Osteoblast (primary cell): Measurements from ENCODE around the gene SART3. TPM values are rescaled to one million over a fixed set of nuclear protein-coding genes. Genes with fewer than 3 reads are reported as not detected.

ENCODE experiments used
- DNase-seq: peaks from one replicate; pipeline ENCODE4 v3.0.0; 2011; ENCODE audit warnings: low spot score, mixed read lengths; ENCODE audit not compliant: insufficient read length; ENCODE audit errors: missing footprints
- H2AFZ ChIP-seq: 2 replicates; pipeline ENCODE4 v1.6.0; 2011; ENCODE audit warnings: mild to moderate bottlenecking, low read length
- H3K27ac ChIP-seq: 2 replicates; pipeline ENCODE4 v1.5.1; 2011; ENCODE audit warnings: mild to moderate bottlenecking, low read depth, low read length, moderate library complexity
- H3K27me3 ChIP-seq: 2 replicates; pipeline ENCODE4 v1.6.0; 2012; ENCODE audit warnings: mild to moderate bottlenecking, control low read depth, inconsistent platforms, low read length, moderate library complexity; ENCODE audit not compliant: insufficient read depth
- H3K36me3 ChIP-seq: 2 replicates; pipeline ENCODE4 v1.5.1; 2011; ENCODE audit warnings: mild to moderate bottlenecking, low read length, control low read depth, moderate library complexity; ENCODE audit not compliant: insufficient read depth
- H3K4me1 ChIP-seq: 2 replicates; pipeline ENCODE4 v1.5.1; 2011; ENCODE audit warnings: mild to moderate bottlenecking, low read length, control low read depth, moderate library complexity; ENCODE audit not compliant: insufficient read depth
- H3K4me2 ChIP-seq: 2 replicates; pipeline ENCODE4 v1.6.0; 2011; ENCODE audit warnings: mild to moderate bottlenecking, low read length; ENCODE audit not compliant: insufficient read depth
- H3K4me3 ChIP-seq: fragments of 200-600 bp; sonication (generic); 3 replicates; pipeline ENCODE4 v1.5.1; 2012; ENCODE audit warnings: mild to moderate bottlenecking, low read length, inconsistent platforms; ENCODE audit not compliant: insufficient read depth
- H3K79me2 ChIP-seq: 2 replicates; pipeline ENCODE4 v1.6.0; 2012; ENCODE audit warnings: mild to moderate bottlenecking, low read length, control low read depth, inconsistent platforms; ENCODE audit not compliant: insufficient read depth
- H3K9me3 ChIP-seq: 2 replicates; pipeline ENCODE4 v1.5.1; 2011; ENCODE audit warnings: low read depth, low read length, control low read depth
- H4K20me1 ChIP-seq: 2 replicates; pipeline ENCODE4 v1.6.0; 2012; ENCODE audit warnings: mild to moderate bottlenecking, low read length, control low read depth; ENCODE audit not compliant: insufficient read depth
- CTCF ChIP-seq: IDR thresholded peaks from 2 replicates; pipeline ENCODE4 v1.5.1; 2011; ENCODE audit warnings: mild to moderate bottlenecking, low read depth, low read length, moderate library complexity; ENCODE audit errors: extremely low read depth
- total RNA-seq: library from RNA; depleted of rRNA; stranded (reverse); fragments of >200 nt; gene quantifications from 2 replicates; pipeline ENCODE4 v1.2.3, GENCODE V29; 2012

Gene SART3
- total RNA-seq, 1 donor: 57.9 TPM

GRCh38 chr12:108478611-108479206 is 82.3 kb downstream of the SART3 start:
- Histone ChIP-seq H3K27me3 (no peaks in the 10 kb centered on the region), H3K4me3 (no peak overlapping the region), H2AFZ (no peak overlapping the region), H3K36me3 (no peaks in the 10 kb centered on the region), H3K4me2 (no peak overlapping the region), H3K4me1 (no peaks in the 10 kb centered on the region), H3K9me3 (no peaks in the 10 kb centered on the region), H4K20me1 (no peaks in the 10 kb centered on the region), H3K27ac (no peak overlapping the region), H3K79me2 (no peaks in the 10 kb centered on the region)
- TF ChIP-seq CTCF: no peak
- DNase-seq: no peak

GRCh38 chr12:108477881-108478259 is 83.1 kb downstream of the SART3 start:
- H3K27me3 ChIP-seq: no peaks in the 10 kb centered on the region
- H4K20me1 ChIP-seq: no peaks in the 10 kb centered on the region
- H3K79me2 ChIP-seq: no peaks in the 10 kb centered on the region
- no peaks in the 10 kb centered on the region for H3K36me3 ChIP-seq
- TF ChIP-seq CTCF: no peak
- no peaks in the 10 kb centered on the region for H3K9me3 ChIP-seq
- DNase-seq: no peak
- H3K4me2 ChIP-seq: no peak overlapping the region
- H3K4me3 ChIP-seq: no peak overlapping the region
- H3K4me1 ChIP-seq: no peaks in the 10 kb centered on the region
- H2AFZ ChIP-seq: no peak overlapping the region
- no peak overlapping the region for H3K27ac ChIP-seq

GRCh38 chr12:108477055-108477880 is 83.7 kb downstream of the SART3 start:
- DNase-seq: no peak
- no peak overlapping the region for H3K4me3 ChIP-seq
- H3K4me1 ChIP-seq: no peaks in the 10 kb centered on the region
- H3K4me2 ChIP-seq: no peak overlapping the region
- H4K20me1 ChIP-seq: no peaks in the 10 kb centered on the region
- H2AFZ ChIP-seq: no peak overlapping the region
- no peaks in the 10 kb centered on the region for H3K79me2 ChIP-seq
- no peak for TF ChIP-seq CTCF
- no peak overlapping the region for H3K27ac ChIP-seq
- H3K27me3 ChIP-seq: no peaks in the 10 kb centered on the region
- H3K9me3 ChIP-seq: no peaks in the 10 kb centered on the region
- no peaks in the 10 kb centered on the region for H3K36me3 ChIP-seq

GRCh38 chr12:108475396-108475795 is 85.6 kb downstream of the SART3 start:
- Histone ChIP-seq H3K4me2 (no peak overlapping the region), H3K36me3 (no peaks in the 10 kb centered on the region), H3K9me3 (no peaks in the 10 kb centered on the region), H4K20me1 (no peaks in the 10 kb centered on the region), H3K79me2 (no peaks in the 10 kb centered on the region), H3K27ac (no peak overlapping the region), H3K27me3 (no peaks in the 10 kb centered on the region), H2AFZ (no peak overlapping the region), H3K4me3 (no peak overlapping the region), H3K4me1 (no peaks in the 10 kb centered on the region)
- no peak for TF ChIP-seq CTCF
- DNase-seq: no peak
